CD4-positive, alpha-beta T cell treated with Interleukin-6 for 4 hours (primary cell): ENCODE data around the gene GRPEL2.
A peak's percentile ranks its signal among the peaks of the same experiment; 100 is the strongest.
"Not testable (repeated sequence)": the region's sequence is repeated elsewhere in the genome, so short reads cannot be mapped to it uniquely, and the experiment has no call there.

ENCODE experiments used
- DNase-seq: peaks from one replicate; pipeline ENCODE4 v3.0.0-alpha.2; 2020; ENCODE audit warnings: mixed read lengths

The GRPEL2 gene

DNA sequence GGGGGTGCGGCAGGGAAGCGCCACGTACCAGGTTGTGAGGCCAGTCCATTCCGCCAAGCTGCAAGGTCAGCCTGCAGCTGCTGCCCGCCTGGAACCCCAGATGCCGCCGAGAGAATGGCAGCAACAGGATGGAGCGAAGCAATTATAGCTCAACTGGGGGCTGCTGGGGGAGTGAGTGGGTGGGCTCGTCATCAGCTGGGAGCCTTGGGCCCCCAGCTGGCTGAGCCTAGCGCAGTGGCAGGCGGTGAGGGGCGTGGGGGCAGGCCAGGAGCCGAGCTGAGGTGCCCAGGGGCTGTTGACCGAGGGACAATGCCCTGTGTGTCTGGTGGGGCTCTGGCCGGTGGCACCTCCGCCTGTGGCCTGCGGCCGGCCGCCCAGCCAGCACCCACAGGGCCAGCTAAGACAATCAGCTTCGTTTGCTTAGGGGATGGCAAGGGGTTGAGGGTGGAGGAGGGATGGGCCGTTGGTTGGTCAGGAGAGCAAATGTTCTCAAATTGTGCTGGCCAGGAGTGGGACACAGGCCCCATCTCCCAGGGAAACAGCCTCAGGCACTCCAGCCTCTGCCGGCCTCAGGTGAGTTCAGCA is 34.0 kb downstream of the GRPEL2 start, which contains the start of gene IL17B:
IL17B (minus strand) TSS at position 116 of the 585 bp plus-strand sequence; CDS start at position 49, 67 bp downstream.
- DNase-seq, result no peak

DNA sequence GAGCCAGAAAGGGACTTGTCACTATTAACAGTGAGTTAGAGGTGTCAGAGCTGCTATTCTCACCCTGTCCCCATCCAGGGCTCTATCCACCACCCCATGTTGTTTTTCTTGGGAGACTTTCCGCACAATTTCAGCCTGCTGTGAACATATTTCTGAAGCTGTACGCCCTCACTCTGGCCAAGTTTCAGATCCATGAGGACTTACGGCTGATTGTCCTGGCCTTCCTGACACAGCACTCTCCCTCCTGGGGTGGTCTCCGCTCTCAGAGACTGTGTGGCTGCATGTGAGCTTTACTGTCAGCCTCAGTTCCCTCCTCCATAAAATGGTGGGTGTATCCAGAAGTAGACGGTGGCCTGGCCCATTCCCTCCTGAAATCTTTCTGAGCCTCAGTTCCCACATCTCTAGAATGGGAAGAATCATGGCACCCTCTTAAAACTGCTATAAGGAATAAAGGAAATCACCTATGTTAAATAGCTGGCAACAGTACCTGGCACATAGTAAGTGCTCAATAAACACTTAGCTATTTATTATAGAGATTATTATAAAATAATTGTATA is 34.6 kb downstream of the GRPEL2 start:
- no peak for DNase-seq

DNA sequence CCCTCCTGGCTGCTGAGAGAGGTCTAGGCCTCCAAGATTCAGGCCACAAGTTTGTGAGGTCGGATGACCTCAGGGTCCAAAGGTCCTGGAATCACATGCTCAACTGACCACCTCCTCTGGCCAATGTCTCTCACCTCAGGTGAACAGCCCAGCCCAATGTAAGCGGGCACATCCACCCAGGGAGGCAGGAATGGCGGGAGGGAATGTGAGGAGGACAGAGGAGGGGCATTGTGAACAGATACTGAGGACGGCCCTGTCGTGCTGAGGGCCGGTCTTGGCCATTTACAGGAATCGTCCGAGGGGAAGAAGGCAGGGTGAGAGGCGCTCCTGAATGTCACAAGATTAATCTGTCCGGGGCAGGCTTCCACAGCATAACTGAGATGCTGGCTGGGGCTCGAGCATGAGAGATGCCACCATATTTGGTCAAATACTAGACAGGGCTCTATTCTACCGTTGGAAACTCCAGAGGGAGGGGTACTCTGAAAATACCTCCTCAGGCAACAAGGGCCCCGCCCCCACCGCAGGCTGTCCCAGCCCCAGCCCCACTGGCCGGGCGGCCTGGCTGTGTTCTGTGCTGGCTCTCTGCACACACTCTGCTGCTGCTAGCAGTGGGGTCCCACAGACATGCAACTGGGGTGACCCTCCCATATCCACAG is 35.3 kb downstream of the GRPEL2 start:
- DNase-seq, result no peak

GRCh38 chr5:149381261-149381985 is 36.1 kb downstream of the GRPEL2 start:
- no peak for DNase-seq

- DNase-seq, result peak; percentile 79
Measured at GRCh38 chr5:149381986-149382338, 36.7 kb downstream of the GRPEL2 start.

GRCh38 chr5:149382517-149383220 is 37.4 kb downstream of the GRPEL2 start:
- no peak for DNase-seq

GRCh38 chr5:149383399-149383798 is 38.1 kb downstream of the GRPEL2 start:
- DNase-seq, result no peak

DNA sequence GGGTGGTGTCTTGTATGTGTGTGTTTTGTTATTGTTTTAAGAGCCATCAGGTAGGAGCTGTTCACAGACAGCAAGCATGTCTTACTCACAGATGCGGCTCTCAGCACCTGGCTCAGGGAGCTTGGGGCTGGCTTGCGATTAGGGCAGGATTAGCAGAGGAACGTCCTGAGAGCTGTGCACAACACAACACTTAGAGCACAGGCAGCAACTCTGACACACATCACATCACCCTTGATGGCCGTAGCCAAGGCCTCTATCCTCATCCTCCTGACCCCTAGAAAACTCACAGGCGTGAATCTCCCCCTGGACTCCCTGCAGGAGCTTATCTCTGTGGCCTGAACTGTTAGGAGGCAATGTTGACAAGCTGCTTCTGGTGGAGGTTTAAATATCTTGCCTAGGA is 40.9 kb downstream of the GRPEL2 start:
- DNase-seq, result no peak

DNA sequence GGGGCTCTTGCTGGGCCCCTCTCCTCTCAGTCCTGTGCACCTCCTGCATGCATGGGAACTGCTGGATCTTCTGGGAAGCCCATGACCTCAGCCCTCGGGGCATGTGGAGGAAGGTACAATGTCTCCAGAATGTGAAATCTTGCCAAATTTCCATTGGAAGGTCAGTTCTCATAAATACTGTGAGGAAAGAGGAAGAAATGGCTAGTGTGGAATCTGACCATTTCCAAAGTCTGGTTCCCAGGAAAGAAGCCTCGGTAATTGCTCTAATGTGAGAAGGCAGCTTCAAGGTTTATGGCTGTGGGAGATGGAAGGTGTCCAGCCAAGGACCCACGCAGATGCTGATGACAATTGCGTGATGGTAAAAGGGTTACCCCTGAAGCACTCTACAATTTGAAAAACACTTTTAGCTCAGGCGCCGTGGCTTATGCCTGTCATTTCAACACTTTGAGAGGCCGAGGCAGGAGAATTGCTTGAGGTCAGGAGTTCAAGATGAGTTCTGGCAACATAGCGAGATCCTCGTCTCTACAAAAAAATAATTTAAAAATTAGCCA is 41.9 kb downstream of the GRPEL2 start:
- DNase-seq, result no peak

DNA sequence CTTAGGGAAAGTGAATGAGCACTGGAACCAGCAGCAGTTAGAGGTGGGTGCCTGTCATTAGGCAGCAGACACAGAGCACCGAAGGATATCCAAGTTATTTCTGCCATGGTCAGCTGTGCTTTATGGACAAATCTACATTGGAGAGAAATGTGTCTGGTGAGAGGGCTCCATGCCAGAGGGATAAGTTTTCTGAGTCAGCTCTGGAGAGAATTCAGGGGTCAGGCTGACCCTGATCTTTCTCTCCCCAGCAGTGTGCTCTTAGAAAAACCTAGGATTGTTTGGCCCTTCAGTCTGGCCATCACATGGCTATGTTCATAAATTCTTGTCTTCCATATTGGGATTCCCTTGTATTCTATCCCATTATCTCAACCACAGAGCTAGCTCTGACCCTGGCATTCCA is 42.7 kb downstream of the GRPEL2 start:
- no peak for DNase-seq

DNA sequence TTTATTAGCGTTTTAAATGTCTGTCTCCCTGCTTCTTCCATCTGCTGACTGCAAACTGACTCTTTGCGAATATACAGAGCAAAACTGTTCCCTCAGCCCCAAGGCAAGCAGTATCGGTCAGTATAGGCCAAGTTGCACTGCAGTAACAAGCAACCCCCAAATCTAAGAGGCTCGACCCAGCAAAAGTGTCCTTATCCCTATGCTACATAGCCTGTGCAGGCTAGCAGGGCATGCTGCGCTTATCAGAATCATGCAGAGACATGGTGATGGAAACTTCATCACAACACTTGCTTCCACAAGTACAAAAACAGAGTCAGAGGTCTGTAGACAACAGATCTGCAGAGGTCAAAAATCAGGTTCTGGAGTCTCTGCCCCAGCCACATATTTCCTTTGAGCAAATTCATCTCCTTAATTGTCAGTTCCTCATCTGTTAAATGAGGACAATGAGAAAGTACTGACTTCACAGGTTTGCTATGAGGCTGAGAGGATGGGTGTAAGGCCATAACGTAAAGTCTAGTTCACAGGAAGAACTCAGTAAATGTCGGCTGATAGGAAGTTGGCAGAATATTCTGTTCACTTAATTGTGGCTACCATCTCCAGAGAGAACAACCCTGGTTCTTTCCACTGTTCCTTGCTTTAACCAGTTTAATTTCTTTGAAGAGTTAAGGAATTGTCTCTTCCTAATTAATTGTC is 43.3 kb downstream of the GRPEL2 start:
- no peak for DNase-seq

- no peak for DNase-seq
Measured at GRCh38 chr5:149389552-149390495, 44.5 kb downstream of the GRPEL2 start.

DNA sequence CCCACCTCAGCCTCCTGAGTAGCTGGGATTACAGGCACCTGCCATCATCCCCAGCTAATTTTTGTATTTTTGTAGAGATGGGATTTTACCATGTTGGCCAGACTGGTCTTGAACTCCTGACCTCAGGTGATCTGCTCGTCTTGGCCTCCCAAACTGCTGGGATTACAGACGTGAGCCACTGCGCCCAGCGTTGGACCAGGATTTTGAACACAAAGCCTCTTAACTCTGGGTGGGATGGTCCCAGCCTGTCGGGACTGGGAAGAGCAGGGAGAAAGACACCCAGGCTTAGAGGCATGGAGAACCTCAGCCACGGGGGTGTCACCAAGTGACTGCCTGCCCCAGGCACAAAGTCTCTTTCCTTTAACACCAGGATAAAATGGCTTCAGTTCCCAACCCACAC is 45.8 kb downstream of the GRPEL2 start:
- not testable (repeated sequence) for DNase-seq

- no peak for DNase-seq
Measured at GRCh38 chr5:149391524-149391923, 46.2 kb downstream of the GRPEL2 start.

DNA sequence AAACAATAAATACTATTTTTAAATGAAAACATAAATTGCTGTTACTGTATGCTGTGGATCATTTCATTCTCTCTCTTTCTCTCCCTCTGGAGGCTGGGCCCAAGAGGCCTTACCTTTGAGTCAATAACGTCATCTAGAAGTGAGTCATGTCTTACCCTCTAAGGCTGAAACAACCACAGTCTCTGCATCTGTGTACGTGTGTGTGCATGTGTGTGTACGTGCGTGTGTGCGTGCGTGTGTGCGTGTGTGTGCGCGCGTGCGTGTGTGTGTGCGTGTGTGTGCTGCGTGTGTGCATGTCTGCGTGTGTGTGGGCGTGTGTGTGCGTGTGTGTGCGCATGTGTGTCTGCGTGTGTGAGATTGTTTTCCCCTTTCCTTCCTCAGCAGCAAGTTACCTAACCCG is 47.4 kb downstream of the GRPEL2 start:
- DNase-seq, result no peak

GRCh38 chr5:149394996-149395395 is 49.7 kb downstream of the GRPEL2 start:
- not testable (repeated sequence) for DNase-seq

GRCh38 chr5:149397530-149397929 is 52.2 kb downstream of the GRPEL2 start:
- DNase-seq, result no peak

- DNase-seq, result not testable (repeated sequence)
Measured at GRCh38 chr5:149398747-149399266, 53.5 kb downstream of the GRPEL2 start.

DNA sequence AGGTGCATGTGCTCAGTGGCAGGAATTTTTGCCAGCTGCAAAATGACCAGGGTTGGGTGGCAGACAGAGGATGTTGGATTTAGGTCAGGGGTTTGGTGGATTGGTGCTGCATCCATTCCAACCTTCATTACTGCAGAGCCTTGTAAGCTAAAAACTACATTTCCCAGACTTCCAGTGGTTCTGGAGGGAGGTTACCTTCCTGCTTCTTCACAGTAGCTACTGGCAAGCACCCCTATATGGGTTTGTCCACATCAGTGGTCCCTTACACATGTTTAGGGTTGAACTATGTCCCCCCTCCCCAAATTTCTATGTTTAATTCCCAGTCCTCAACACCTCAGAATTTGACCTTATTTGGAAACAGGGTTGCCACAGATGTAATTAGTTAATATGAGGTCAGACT is 54.5 kb downstream of the GRPEL2 start:
- DNase-seq, result no peak

DNA sequence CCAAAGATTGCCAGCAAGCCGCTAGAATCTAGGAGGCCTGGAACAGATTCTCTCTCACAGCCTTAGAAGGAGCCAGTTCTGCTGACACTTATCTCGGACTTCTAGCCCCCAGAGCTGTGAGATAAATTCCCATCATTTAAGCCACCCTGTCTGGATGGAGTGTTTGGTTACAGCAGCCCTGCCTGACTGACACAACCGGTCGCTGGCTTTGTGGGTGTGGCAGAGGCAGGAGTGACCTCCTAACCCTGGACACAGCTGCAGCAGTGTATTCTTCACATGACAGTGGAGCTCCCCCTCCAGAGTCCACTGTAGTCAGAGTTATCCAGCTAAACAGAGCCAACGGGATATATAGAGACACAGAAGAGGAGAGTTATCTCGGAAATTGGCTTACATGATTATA is 55.0 kb downstream of the GRPEL2 start:
- no peak for DNase-seq

GRCh38 chr5:149401051-149401450 is 55.8 kb downstream of the GRPEL2 start:
- DNase-seq, result no peak
